ENCODE results near the gene BMI1. TPM values are rescaled to one million over a fixed set of nuclear protein-coding genes. Genes with fewer than 3 reads are reported as not detected.
"Not testable (repeated sequence)": the region's sequence is repeated elsewhere in the genome, so short reads cannot be mapped to it uniquely, and the experiment has no call there.

Gene BMI1
- total RNA-seq, 6 experiments from 2014 or later = 23.7 to 36.6 (median 27.8) TPM

DNA sequence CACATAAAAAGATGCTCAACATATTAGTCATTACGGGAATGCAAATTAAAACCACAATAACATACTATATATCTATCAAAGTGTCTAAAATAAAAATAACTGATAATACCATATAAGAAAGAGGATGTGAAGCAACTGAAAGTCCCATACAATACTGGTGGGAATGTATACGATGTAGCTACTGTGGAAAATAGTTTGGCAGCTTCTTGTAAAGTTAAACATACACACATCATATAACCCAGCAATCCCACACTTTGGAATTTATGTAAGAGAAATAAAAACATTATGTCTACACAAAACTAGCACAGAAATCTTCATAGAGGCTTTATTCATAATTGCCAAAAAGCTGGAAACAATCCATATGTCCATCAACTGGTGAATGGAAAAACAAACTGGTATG, 15.2 kb upstream of the BMI1 start:
- 75% methylated on average over 2 of the region's 2 CpGs for WGBS (ENCODE audit: insufficient coverage, low coverage, low lambda C conversion rate, missing lambda C conversion rate)
- intact Hi-C loops (cut with DNase I) = no loop called here
- H3K4me1 ChIP-seq = no peaks in the 10 kb centered on the region

GRCh38 chr10:22308390-22308789, 12.5 kb upstream of the BMI1 start:
- WGBS (ENCODE audit: insufficient coverage, low coverage, low lambda C conversion rate, missing lambda C conversion rate) = 61% methylated on average over 2 of the region's 2 CpGs
- intact Hi-C loops (cut with DNase I) = no loop called here
- ATAC-seq = no peak

More for the DNA sequence above, 15.2 kb upstream of the BMI1 start:
- no peak for TF ChIP-seq POLR2A (IDR thresholded peaks at IDR 0.05)
- TF ChIP-seq, protein P1, sequence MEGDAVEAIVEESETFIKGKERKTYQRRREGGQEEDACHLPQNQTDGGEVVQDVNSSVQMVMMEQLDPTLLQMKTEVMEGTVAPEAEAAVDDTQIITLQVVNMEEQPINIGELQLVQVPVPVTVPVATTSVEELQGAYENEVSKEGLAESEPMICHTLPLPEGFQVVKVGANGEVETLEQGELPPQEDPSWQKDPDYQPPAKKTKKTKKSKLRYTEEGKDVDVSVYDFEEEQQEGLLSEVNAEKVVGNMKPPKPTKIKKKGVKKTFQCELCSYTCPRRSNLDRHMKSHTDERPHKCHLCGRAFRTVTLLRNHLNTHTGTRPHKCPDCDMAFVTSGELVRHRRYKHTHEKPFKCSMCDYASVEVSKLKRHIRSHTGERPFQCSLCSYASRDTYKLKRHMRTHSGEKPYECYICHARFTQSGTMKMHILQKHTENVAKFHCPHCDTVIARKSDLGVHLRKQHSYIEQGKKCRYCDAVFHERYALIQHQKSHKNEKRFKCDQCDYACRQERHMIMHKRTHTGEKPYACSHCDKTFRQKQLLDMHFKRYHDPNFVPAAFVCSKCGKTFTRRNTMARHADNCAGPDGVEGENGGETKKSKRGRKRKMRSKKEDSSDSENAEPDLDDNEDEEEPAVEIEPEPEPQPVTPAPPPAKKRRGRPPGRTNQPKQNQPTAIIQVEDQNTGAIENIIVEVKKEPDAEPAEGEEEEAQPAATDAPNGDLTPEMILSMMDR (IDR thresholded peaks at IDR 0.05) = no peak
- no peak overlapping the region for H3K27ac ChIP-seq
- no peaks in the 10 kb centered on the region for H3K36me3 ChIP-seq
- peaks cover 0 to 5% of the 10 kb centered on the region in 2 donors for H3K27me3 ChIP-seq
- no peak for DNase-seq
- no peak for ATAC-seq
- H3K4me3 ChIP-seq = no peak overlapping the region
- no peaks in the 10 kb centered on the region for H3K9me3 ChIP-seq

GRCh38 chr10:22309180-22310000, 11.5 kb upstream of the BMI1 start:
- H3K27me3 ChIP-seq = peaks cover 0 to 5% of the 10 kb centered on the region in 2 donors
- H3K9me3 ChIP-seq = no peaks in the 10 kb centered on the region
- TF ChIP-seq, protein P1 (IDR thresholded peaks at IDR 0.05) = no peak
- TF ChIP-seq POLR2A (IDR thresholded peaks at IDR 0.05) = no peak
- H3K4me1 ChIP-seq = no peaks in the 10 kb centered on the region
- no peak for ATAC-seq
- no peak overlapping the region for H3K4me3 ChIP-seq
- intact Hi-C loops (cut with DNase I) = no loop called here
- no peak for DNase-seq
- H3K27ac ChIP-seq = no peak overlapping the region
- no peaks in the 10 kb centered on the region for H3K36me3 ChIP-seq
- 94% methylated on average over 4 of the region's 4 CpGs for WGBS (ENCODE audit: insufficient coverage, low coverage, low lambda C conversion rate, missing lambda C conversion rate)

More at GRCh38 chr10:22308390-22308789, 12.5 kb upstream of the BMI1 start:
- Histone ChIP-seq H3K9me3 (no peaks in the 10 kb centered on the region), H3K36me3 (no peaks in the 10 kb centered on the region), H3K4me1 (no peaks in the 10 kb centered on the region), H3K27ac (no peak overlapping the region), H3K27me3 (peaks cover 0 to 5% of the 10 kb centered on the region in 2 donors), H3K4me3 (no peak overlapping the region)
- no peak for DNase-seq
- TF ChIP-seq, protein P1 (IDR thresholded peaks at IDR 0.05) = no peak
- TF ChIP-seq POLR2A (IDR thresholded peaks at IDR 0.05) = no peak

GRCh38 chr10:22310012-22310411, 10.9 kb upstream of the BMI1 start:
- H3K27me3 ChIP-seq; H3K9me3 ChIP-seq; intact Hi-C loops (cut with DNase I); ATAC-seq; DNase-seq; H3K27ac ChIP-seq; H3K4me3 ChIP-seq; H3K4me1 ChIP-seq; H3K36me3 ChIP-seq: not testable (repeated sequence)
- 94% methylated on average over 10 of the region's 10 CpGs for WGBS (ENCODE audit: insufficient coverage, low coverage, low lambda C conversion rate, missing lambda C conversion rate)

GRCh38 chr10:22310928-22311327, 10.0 kb upstream of the BMI1 start:
- Histone ChIP-seq H3K27me3 (peaks cover 0 to 5% of the 10 kb centered on the region in 2 donors), H3K4me3 (no peak overlapping the region), H3K9me3 (no peaks in the 10 kb centered on the region), H3K36me3 (no peaks in the 10 kb centered on the region), H3K4me1 (peaks cover 0 to 7% (median 0%) of the 10 kb centered on the region in 4 donors), H3K27ac (no peak overlapping the region)
- TF ChIP-seq, protein P1 (IDR thresholded peaks at IDR 0.05) = no peak
- no peak for TF ChIP-seq POLR2A (IDR thresholded peaks at IDR 0.05)
- no peak for ATAC-seq
- intact Hi-C loops (cut with DNase I) = no loop called here
- DNase-seq = no peak
